Aorta (tissue), 5 donors: Measurements from ENCODE around the gene FBF1. TPM values are rescaled to one million over a fixed set of nuclear protein-coding genes. Genes with fewer than 3 reads are reported as not detected.

Source experiments
- ATAC-seq: fragments of 200-7000 bp; cut with Tn5 transposase; one replicate; pipeline ENCODE4 v1.9.1; 2022; ENCODE audit warnings: moderate library complexity; ENCODE audit not compliant: low FRiP score
- DNase-seq, 2 donors: peaks; one replicate each; pipeline ENCODE4 v3.0.0-alpha.2; 2020
- H3K27ac ChIP-seq, 2 donors: one replicate each; pipeline ENCODE4 v1.5.1; 2013; ENCODE audit warnings: low read length in 2 of 2, mild to moderate bottlenecking in 2 of 2, moderate library complexity in 2 of 2, control low read depth in 1 of 2, inconsistent platforms in 1 of 2, low read depth in 1 of 2
- H3K27me3 ChIP-seq, 2 donors: one replicate each; pipeline ENCODE4 v1.6.1; 2013; ENCODE audit warnings: control low read depth in 1 of 2, low read length in 1 of 2, mild to moderate bottlenecking in 1 of 2, moderate library complexity in 1 of 2; ENCODE audit not compliant: insufficient read depth in 2 of 2, control insufficient read depth in 1 of 2
- H3K36me3 ChIP-seq, 2 donors: one replicate each; pipeline ENCODE4 v1.6.1; 2013; ENCODE audit warnings: control low read depth in 1 of 2, low read length in 1 of 2, mild to moderate bottlenecking in 1 of 2; ENCODE audit not compliant: insufficient read depth in 2 of 2, control insufficient read depth in 1 of 2
- H3K4me1 ChIP-seq, 2 donors: one replicate each; pipeline ENCODE4 v1.6.1; 2013; ENCODE audit warnings: low read length in 2 of 2, control low read depth in 1 of 2, mild to moderate bottlenecking in 1 of 2, moderate library complexity in 1 of 2; ENCODE audit not compliant: insufficient read depth in 2 of 2, control insufficient read depth in 1 of 2
- H3K4me3 ChIP-seq, 2 donors: one replicate each; pipeline ENCODE4 v1.5.1; 2013; ENCODE audit warnings: low read length in 2 of 2, control low read depth in 1 of 2, mild to moderate bottlenecking in 1 of 2
- H3K9me3 ChIP-seq: one replicate; pipeline ENCODE4 v1.6.1; 2013; ENCODE audit warnings: mild to moderate bottlenecking, low read length; ENCODE audit not compliant: control insufficient read depth
- WGBS, 2 donors: extraction: QIAGEN DNeasy Blood & Tissue Kit; methylation state at CpG; one replicate each; pipeline ENCODE4 v1.1.7; 2013; 5-methylcytosine and 5-hydroxymethylcytosine counted together
- intact Hi-C, 2 donors: fragments of 100-400 bp; cut with DNase I; formaldehyde crosslinking; loops; one replicate each; pipeline versions ENCODE4 v1.14.2 to v1.15.0; 2022
- polyA plus RNA-seq, 2 donors: library from polyadenylated mRNA; stranded (reverse); fragments of 200-250 nt; gene quantifications; one replicate each; pipeline ENCODE4 v1.2.3, GENCODE V29; 2013
- total RNA-seq, 2 donors: library from RNA; stranded (reverse); fragmentation: NEBNext Ultra II Directional; extraction: Animal tissue kit (Norgen Biotek cat#: 25700); gene quantifications; one replicate each; pipeline ENCODE4 v1.2.1, GENCODE V29; 2021
- donor health status: healthy with polysubstance abuse.
- donor health status: Bipolar disorder and iron deficiency.
- donor health status: DM: no; HTN: no; CAD: no.
- donor health status: DM: no; HTN: no; CAD: no.
- donor health status: DM: yes; HTN: yes; CAD: no.

The FBF1 gene
- total and polyA plus RNA-seq, 4 donors: 1.0 to 21.6 (median 8.8) TPM

DNA sequence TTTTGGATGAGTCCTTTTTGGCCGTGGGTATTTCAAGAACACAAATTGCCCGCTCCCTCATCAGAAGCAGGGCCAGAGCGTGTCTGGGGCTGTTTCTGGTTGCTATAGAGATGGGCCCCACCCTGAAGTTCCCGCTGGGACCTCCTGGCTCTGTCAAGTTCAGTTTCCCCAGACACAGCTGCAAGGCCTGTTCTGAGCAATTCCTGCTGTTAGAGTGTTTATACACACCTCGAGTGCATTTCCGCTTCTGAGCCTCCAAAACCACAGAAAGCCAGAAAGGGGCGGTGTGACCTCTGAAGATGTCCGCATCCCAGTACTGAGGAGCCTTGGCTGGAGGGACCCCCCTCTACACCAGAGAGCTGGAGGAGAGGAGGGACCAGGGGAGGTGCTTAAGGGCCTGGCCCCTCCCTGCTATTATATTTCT, 76.4 kb downstream of the FBF1 start:
- intact Hi-C loops: no loop called here

DNA sequence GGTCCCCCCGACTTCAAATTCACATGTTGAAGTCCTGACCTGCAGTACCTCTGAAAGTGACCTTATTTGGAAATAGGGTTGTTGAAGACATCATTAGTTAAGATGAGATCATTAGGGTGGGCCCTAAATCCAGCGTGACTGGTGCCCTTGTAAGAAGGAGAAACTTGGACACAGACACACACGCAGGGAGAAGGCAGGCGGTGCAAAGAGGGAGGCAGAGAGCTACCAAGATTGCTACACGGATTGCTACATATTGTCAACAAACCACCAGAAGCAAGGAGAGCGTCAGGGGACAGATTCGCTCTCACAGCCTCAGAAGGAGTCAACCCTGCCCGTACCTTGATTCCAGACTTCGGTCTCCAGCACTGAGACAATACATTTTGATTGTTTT, 78.9 kb downstream of the FBF1 start:
- H3K27ac ChIP-seq: no peak overlapping the region
- intact Hi-C loops: no loop called here
- 64 to 65% methylated on average over 9 of the region's 9 CpGs for WGBS, 2 donors
- H3K4me1 ChIP-seq: no peaks in the 10 kb centered on the region
- H3K27me3 ChIP-seq: no peaks in the 10 kb centered on the region
- ATAC-seq (peak; percentile 20), DNase-seq (no peak)
- no peaks in the 10 kb centered on the region for H3K9me3 ChIP-seq
- H3K36me3 ChIP-seq: no peaks in the 10 kb centered on the region
- no peak overlapping the region for H3K4me3 ChIP-seq

More for the DNA sequence above, 76.4 kb downstream of the FBF1 start:
- WGBS, 2 donors: 39 to 49% methylated on average over 8 of the region's 8 CpGs
- no peaks in the 10 kb centered on the region for H3K36me3 ChIP-seq
- H3K27ac ChIP-seq: no peak overlapping the region
- DNase-seq: peak in 1 of 2 donors; percentile 70
- H3K4me3 ChIP-seq: no peak overlapping the region
- no peaks in the 10 kb centered on the region for H3K4me1 ChIP-seq
- peak; percentile 59 for ATAC-seq
- H3K27me3 ChIP-seq: no peaks in the 10 kb centered on the region
- no peaks in the 10 kb centered on the region for H3K9me3 ChIP-seq

Other genes starting within 250 kb of the FBF1 start
- gene ITGB4, start 219.6 kb downstream of the FBF1 start, total RNA-seq: 10 to 100 TPM; 40.3 to 69.5 TPM
- gene ITGB4, start 219.6 kb downstream of the FBF1 start, polyA plus RNA-seq: 10 to 100 TPM in 1 of 2 donors, 1 to 10 TPM in 1; 7.5 to 13.9 TPM
- gene GALK1, start 175.8 kb downstream of the FBF1 start, total RNA-seq: 10 to 100 TPM; 16.8 to 27.1 TPM
- 10 to 100 TPM; 16.9 to 44.8 TPM for gene GALK1, start 175.8 kb downstream of the FBF1 start, polyA plus RNA-seq
- gene UNK, start 156.2 kb downstream of the FBF1 start, total RNA-seq: 10 to 100 TPM; 28.9 to 34.1 TPM
- gene UNK, start 156.2 kb downstream of the FBF1 start, polyA plus RNA-seq: 10 to 100 TPM in 1 of 2 donors, 1 to 10 TPM in 1; 8.8 to 21.7 TPM
- gene UNC13D, start 96.6 kb downstream of the FBF1 start, total RNA-seq: 10 to 100 TPM; 17.7 to 20.0 TPM
- 10 to 100 TPM in 1 of 2 donors, 1 to 10 TPM in 1; 3.8 to 23.1 TPM for gene UNC13D, start 96.6 kb downstream of the FBF1 start, polyA plus RNA-seq
- gene WBP2, start 85.7 kb downstream of the FBF1 start, total RNA-seq: 100 to 1,000 TPM; 104 to 122 TPM
- gene WBP2, start 85.7 kb downstream of the FBF1 start, polyA plus RNA-seq: 100 to 1,000 TPM in 1 of 2 donors, 10 to 100 TPM in 1; 54.6 to 123 TPM
- gene TRIM47, start 62.5 kb downstream of the FBF1 start, total RNA-seq: 10 to 100 TPM; 39.8 to 88.5 TPM
- 10 to 100 TPM; 15.7 to 47.7 TPM for gene TRIM47, start 62.5 kb downstream of the FBF1 start, polyA plus RNA-seq
- 10 to 100 TPM; 15.1 to 26.6 TPM for gene TRIM65, start 44.1 kb downstream of the FBF1 start, total RNA-seq
- gene TRIM65, start 44.1 kb downstream of the FBF1 start, polyA plus RNA-seq: 10 to 100 TPM; 10.0 to 12.8 TPM
- gene MRPL38, start 36.2 kb downstream of the FBF1 start, total RNA-seq: 10 to 100 TPM; 51.3 to 65.4 TPM
- 100 to 1,000 TPM in 1 of 2 donors, 10 to 100 TPM in 1; 25.2 to 128 TPM for gene MRPL38, start 36.2 kb downstream of the FBF1 start, polyA plus RNA-seq
- 10 to 100 TPM; 41.5 to 48.8 TPM for gene ACOX1, start 38.1 kb upstream of the FBF1 start, total RNA-seq
- gene ACOX1, start 38.1 kb upstream of the FBF1 start, polyA plus RNA-seq: 10 to 100 TPM; 14.6 to 16.2 TPM
- 10 to 100 TPM in 1 of 2 donors, 1 to 10 TPM in 1; 8.9 to 15.1 TPM for gene TEN1, start 38.2 kb upstream of the FBF1 start, total RNA-seq
- 10 to 100 TPM; 18.8 to 19.7 TPM for gene TEN1, start 38.2 kb upstream of the FBF1 start, polyA plus RNA-seq
- 1 to 10 TPM; 3.5 to 7.2 TPM for gene CDK3, start 59.8 kb upstream of the FBF1 start, total RNA-seq
- 10 to 100 TPM in 1 of 2 donors, 1 to 10 TPM in 1; 3.9 to 24.0 TPM for gene CDK3, start 59.8 kb upstream of the FBF1 start, polyA plus RNA-seq
- gene EVPL, start 86.3 kb upstream of the FBF1 start, total RNA-seq: under 1 TPM; 0.16 to 0.21 TPM
- gene EVPL, start 86.3 kb upstream of the FBF1 start, polyA plus RNA-seq: 10 to 100 TPM in 1 of 2 donors, under 1 TPM in 1; 0.10 to 12.5 TPM
- 10 to 100 TPM; 57.6 to 60.9 TPM for gene SRP68, start 131.5 kb upstream of the FBF1 start, total RNA-seq
- gene SRP68, start 131.5 kb upstream of the FBF1 start, polyA plus RNA-seq: 10 to 100 TPM; 35.1 to 41.8 TPM
- not detected for gene GALR2, start 133.7 kb upstream of the FBF1 start, total RNA-seq
- not detected for gene GALR2, start 133.7 kb upstream of the FBF1 start, polyA plus RNA-seq
- not detected for gene ZACN, start 138.1 kb upstream of the FBF1 start, total RNA-seq
- 1 to 10 TPM in 1 of 2 donors, under 1 TPM in 1; 0.75 to 3.0 TPM for gene ZACN, start 138.1 kb upstream of the FBF1 start, polyA plus RNA-seq
- gene EXOC7, start 162.7 kb upstream of the FBF1 start, total RNA-seq: 100 to 1,000 TPM in 1 of 2 donors, 10 to 100 TPM in 1; 98.8 to 138 TPM
- gene EXOC7, start 162.7 kb upstream of the FBF1 start, polyA plus RNA-seq: 100 to 1,000 TPM in 1 of 2 donors, 10 to 100 TPM in 1; 25.7 to 102 TPM
- gene FOXJ1, start 200.2 kb upstream of the FBF1 start, total RNA-seq: not detected
- gene FOXJ1, start 200.2 kb upstream of the FBF1 start, polyA plus RNA-seq: not detected